HUES48 (cell line): ENCODE measurements around the gene TEDC1.

ENCODE experiments used
- H3K27ac ChIP-seq: one replicate; pipeline ENCODE4 v1.7.0; 2013; ENCODE audit warnings: low read depth, low read length, inconsistent platforms
- H3K27me3 ChIP-seq: 2 replicates; pipeline ENCODE4 v1.6.1; 2013; ENCODE audit warnings: mild to moderate bottlenecking, low read length; ENCODE audit not compliant: control insufficient read depth, insufficient read depth
- H3K36me3 ChIP-seq: 2 replicates; pipeline ENCODE4 v1.6.1; 2013; ENCODE audit warnings: low read length; ENCODE audit not compliant: control insufficient read depth, insufficient read depth
- H3K4me1 ChIP-seq: 2 replicates; pipeline ENCODE4 v1.6.1; 2013; ENCODE audit warnings: mild to moderate bottlenecking, low read length; ENCODE audit not compliant: control insufficient read depth, insufficient read depth
- H3K4me3 ChIP-seq: 2 replicates; pipeline ENCODE4 v1.5.1; 2013; ENCODE audit warnings: mild to moderate bottlenecking, low read depth, low read length
- H3K9ac ChIP-seq: 2 replicates; pipeline ENCODE4 v1.6.1; 2013; ENCODE audit warnings: mild to moderate bottlenecking, low read depth, low read length, moderate library complexity
- H3K9me3 ChIP-seq: 2 replicates; pipeline ENCODE4 v1.6.1; 2013; ENCODE audit warnings: low read length; ENCODE audit not compliant: control insufficient read depth, insufficient read depth

TEDC1 gene

GRCh38 chr14:105487986-105488777 lies 2.9 kb upstream of the TEDC1 start:
- no peaks in the 10 kb centered on the region; the same call in 1 of the 2 replicates for H3K36me3 ChIP-seq

DNA sequence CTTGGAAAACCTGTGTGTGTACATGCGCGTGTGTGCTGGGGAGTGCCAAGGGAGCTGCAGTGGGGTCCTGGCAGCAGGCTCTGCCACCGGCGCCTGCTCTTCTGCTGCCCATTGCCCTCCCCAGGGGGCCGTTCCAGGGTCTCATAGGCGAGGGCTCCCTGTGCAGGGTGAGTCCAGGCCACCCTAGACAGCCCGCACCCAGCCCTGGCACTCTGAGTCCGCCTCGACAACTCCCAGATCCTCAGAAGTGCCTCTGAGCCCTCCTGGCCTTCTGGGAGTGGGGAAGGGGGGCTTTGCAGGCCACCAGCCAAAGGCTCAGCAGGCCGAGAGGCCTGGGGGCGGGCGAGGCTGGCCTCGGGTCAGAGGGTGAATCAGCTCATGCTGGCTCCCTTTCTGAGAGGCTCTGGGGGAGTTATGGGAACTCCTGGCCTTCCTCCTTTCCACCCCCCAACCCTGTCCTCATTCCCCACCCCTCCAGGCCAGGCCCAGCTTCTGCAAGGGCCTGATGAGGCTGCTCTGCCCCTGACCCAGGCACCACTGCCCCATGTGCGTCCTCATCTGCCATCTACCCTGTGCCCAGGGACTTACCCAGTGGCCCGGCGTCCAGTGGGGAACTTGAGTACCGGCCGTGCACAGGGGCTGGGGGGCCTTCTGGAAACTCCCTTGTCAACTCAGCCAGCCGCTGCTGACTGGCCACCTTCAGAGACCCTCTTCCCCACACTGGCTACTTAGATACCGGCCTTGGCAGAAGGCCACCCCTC lies 2.1 kb upstream of the TEDC1 start:
- H3K9me3 ChIP-seq: peaks cover 3% of the 10 kb centered on the region; the same call in 1 of the 2 replicates
- H3K4me1 ChIP-seq: no peaks in the 10 kb centered on the region; the same call in 1 of the 2 replicates
- peaks cover 60% of the 10 kb centered on the region for H3K27me3 ChIP-seq
- H3K9ac ChIP-seq: no peak overlapping the region
- H3K36me3 ChIP-seq: no peaks in the 10 kb centered on the region; the same call in 1 of the 2 replicates
- no peak overlapping the region for H3K4me3 ChIP-seq
- H3K27ac ChIP-seq: peak overlapping the region; percentile 28

More at GRCh38 chr14:105487986-105488777, 2.9 kb upstream of the TEDC1 start:
- Histone ChIP-seq H3K4me1 (no peaks in the 10 kb centered on the region; the same call in 1 of the 2 replicates), H3K9me3 (peaks cover 3% of the 10 kb centered on the region; the same call in 1 of the 2 replicates), H3K4me3 (no peak overlapping the region), H3K9ac (no peak overlapping the region), H3K27ac (no peak overlapping the region), H3K27me3 (peaks cover 60% of the 10 kb centered on the region)

DNA sequence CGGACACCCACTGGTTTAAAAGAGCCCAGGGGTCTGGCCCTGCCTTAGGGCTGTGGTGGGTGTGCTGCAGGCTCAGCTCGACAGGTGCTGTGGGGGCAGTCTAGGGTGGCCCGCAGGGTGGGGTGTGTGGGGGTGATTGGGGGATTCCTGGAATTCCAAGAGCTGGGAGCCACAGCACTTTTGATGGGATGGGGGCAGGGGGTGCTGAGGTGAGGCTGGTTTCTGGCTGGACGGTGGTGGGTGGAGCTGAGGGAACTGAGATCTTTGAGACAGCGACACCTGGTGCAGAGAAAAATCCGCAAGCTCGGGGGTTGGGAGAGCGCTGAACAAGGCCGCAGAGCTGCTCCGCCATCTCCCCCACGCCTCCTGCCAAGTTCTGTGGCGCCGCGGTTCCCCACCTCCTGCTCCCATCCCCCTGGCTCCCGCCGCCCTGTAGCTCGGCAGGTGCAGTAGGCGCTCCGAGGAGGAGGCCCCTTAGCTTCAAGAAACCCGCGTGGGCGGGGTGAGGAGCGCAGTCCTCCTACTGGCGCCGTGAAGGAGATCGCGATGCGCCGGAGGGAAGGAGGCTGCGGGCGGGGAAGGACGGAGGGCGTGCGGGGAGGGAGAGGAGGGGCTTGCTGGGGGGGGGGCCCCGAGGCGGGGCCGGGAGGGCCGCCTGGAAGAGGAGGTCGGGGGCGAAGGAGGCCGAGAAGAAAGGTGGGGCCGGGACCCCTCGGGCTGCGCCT lies 1.3 kb upstream of the TEDC1 start:
- peaks cover 3% of the 10 kb centered on the region; the same call in 1 of the 2 replicates for H3K9me3 ChIP-seq
- no peaks in the 10 kb centered on the region; the same call in 1 of the 2 replicates for H3K4me1 ChIP-seq
- H3K36me3 ChIP-seq: no peaks in the 10 kb centered on the region; the same call in 1 of the 2 replicates
- H3K27ac ChIP-seq: peak overlapping the region; percentile 28
- peak overlapping the region; percentile 63 for H3K4me3 ChIP-seq
- H3K9ac ChIP-seq: no peak overlapping the region
- H3K27me3 ChIP-seq: peaks cover 55% of the 10 kb centered on the region

- peaks cover 3% of the 10 kb centered on the region; the same call in 1 of the 2 replicates for H3K9me3 ChIP-seq
- peaks cover 50% of the 10 kb centered on the region for H3K27me3 ChIP-seq
- no peaks in the 10 kb centered on the region; the same call in 1 of the 2 replicates for H3K36me3 ChIP-seq
- peak overlapping the region; percentile 68 for H3K27ac ChIP-seq
- peak overlapping the region; percentile 63 for H3K4me3 ChIP-seq
- H3K9ac ChIP-seq: no peak overlapping the region
- no peaks in the 10 kb centered on the region; the same call in 1 of the 2 replicates for H3K4me1 ChIP-seq
Measured at GRCh38 chr14:105490267-105490571, 827 bp upstream of the TEDC1 start.

DNA sequence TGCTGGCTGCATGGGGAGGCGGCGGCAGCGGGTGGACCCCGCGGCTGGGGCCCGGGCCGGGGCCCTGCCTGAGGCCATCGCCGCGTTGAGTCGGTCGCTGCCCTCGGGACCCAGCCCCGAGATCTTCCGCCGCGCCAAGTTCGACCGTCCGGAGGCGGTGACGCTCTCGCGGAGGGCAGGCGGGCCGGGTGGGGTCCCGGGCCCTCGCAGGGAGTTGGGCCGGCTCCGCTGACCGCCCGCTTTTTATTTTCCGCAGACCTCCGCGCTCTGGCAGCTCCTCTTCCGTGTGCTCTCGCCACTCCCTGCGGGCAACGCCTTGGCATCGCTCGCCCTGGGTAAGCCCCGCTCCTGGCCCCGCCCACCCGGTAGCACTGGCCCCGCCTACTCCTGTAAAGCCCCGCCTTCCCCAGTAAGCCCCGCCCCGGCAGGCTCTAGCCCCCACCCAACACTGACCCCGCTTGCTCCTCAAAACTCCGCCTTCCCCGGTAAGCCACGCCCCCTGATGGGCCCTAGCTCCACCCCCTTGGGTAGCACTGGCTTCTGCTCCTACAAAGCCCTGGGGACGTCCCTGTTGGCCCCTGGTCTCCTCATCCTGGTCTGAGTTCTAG lies 424 bp downstream of the TEDC1 start:
- H3K27ac ChIP-seq: peak overlapping the region; percentile 87
- H3K9me3 ChIP-seq: peaks cover 3% of the 10 kb centered on the region; the same call in 1 of the 2 replicates
- H3K36me3 ChIP-seq: no peaks in the 10 kb centered on the region; the same call in 1 of the 2 replicates
- peak overlapping the region; percentile 35; the same call in 1 of the 2 replicates for H3K9ac ChIP-seq
- H3K27me3 ChIP-seq: peaks cover 37% of the 10 kb centered on the region
- no peaks in the 10 kb centered on the region; the same call in 1 of the 2 replicates for H3K4me1 ChIP-seq
- peak overlapping the region; percentile 81 for H3K4me3 ChIP-seq

GRCh38 chr14:105492031-105492970 lies 1.3 kb downstream of the TEDC1 start:
- peaks cover 3% of the 10 kb centered on the region; the same call in 1 of the 2 replicates for H3K9me3 ChIP-seq
- H3K4me3 ChIP-seq: peak overlapping the region; percentile 45
- peaks cover 29% of the 10 kb centered on the region for H3K27me3 ChIP-seq
- H3K9ac ChIP-seq: no peak overlapping the region
- no peaks in the 10 kb centered on the region; the same call in 1 of the 2 replicates for H3K4me1 ChIP-seq
- no peak overlapping the region for H3K27ac ChIP-seq
- H3K36me3 ChIP-seq: no peaks in the 10 kb centered on the region; the same call in 1 of the 2 replicates

- Histone ChIP-seq H3K4me1 (no peaks in the 10 kb centered on the region; the same call in 1 of the 2 replicates), H3K9ac (no peak overlapping the region), H3K9me3 (peaks cover 3% of the 10 kb centered on the region; the same call in 1 of the 2 replicates), H3K4me3 (no peak overlapping the region), H3K27ac (no peak overlapping the region), H3K36me3 (no peaks in the 10 kb centered on the region; the same call in 1 of the 2 replicates), H3K27me3 (peaks cover 20% of the 10 kb centered on the region)
Measured at GRCh38 chr14:105492971-105493871, 2.2 kb downstream of the TEDC1 start.

- Histone ChIP-seq H3K9me3 (peaks cover 3% of the 10 kb centered on the region; the same call in 1 of the 2 replicates), H3K27ac (no peak overlapping the region), H3K9ac (no peak overlapping the region), H3K27me3 (peaks cover 11% of the 10 kb centered on the region), H3K4me1 (no peaks in the 10 kb centered on the region; the same call in 1 of the 2 replicates), H3K36me3 (no peaks in the 10 kb centered on the region; the same call in 1 of the 2 replicates), H3K4me3 (no peak overlapping the region)
Measured at GRCh38 chr14:105493921-105494605, 3.0 kb downstream of the TEDC1 start.
